ENCODE measurements around the gene OR4C45.

The OR4C45 gene

GRCh38 chr11:50070389-50070788, 37.7 kb downstream of the OR4C45 start:
- TF ChIP-seq POLR2A (IDR thresholded peaks at IDR 0.05; ENCODE audit: extremely low read depth, insufficient read length), result no peak
- TF ChIP-seq, protein P1, sequence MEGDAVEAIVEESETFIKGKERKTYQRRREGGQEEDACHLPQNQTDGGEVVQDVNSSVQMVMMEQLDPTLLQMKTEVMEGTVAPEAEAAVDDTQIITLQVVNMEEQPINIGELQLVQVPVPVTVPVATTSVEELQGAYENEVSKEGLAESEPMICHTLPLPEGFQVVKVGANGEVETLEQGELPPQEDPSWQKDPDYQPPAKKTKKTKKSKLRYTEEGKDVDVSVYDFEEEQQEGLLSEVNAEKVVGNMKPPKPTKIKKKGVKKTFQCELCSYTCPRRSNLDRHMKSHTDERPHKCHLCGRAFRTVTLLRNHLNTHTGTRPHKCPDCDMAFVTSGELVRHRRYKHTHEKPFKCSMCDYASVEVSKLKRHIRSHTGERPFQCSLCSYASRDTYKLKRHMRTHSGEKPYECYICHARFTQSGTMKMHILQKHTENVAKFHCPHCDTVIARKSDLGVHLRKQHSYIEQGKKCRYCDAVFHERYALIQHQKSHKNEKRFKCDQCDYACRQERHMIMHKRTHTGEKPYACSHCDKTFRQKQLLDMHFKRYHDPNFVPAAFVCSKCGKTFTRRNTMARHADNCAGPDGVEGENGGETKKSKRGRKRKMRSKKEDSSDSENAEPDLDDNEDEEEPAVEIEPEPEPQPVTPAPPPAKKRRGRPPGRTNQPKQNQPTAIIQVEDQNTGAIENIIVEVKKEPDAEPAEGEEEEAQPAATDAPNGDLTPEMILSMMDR (IDR thresholded peaks at IDR 0.05; ENCODE audit: low read depth, low read length), result no peak
- TF ChIP-seq MAX (IDR thresholded peaks at IDR 0.05; ENCODE audit: low read depth, low read length), result no peak
- no peak for TF ChIP-seq MYC (IDR thresholded peaks at IDR 0.05; ENCODE audit: low read depth, low read length)
- no peak overlapping the region for H3K4me3 ChIP-seq (ENCODE audit: low read depth, low read length)
- DNase-seq (ENCODE audit: low read depth), result no peak

DNA sequence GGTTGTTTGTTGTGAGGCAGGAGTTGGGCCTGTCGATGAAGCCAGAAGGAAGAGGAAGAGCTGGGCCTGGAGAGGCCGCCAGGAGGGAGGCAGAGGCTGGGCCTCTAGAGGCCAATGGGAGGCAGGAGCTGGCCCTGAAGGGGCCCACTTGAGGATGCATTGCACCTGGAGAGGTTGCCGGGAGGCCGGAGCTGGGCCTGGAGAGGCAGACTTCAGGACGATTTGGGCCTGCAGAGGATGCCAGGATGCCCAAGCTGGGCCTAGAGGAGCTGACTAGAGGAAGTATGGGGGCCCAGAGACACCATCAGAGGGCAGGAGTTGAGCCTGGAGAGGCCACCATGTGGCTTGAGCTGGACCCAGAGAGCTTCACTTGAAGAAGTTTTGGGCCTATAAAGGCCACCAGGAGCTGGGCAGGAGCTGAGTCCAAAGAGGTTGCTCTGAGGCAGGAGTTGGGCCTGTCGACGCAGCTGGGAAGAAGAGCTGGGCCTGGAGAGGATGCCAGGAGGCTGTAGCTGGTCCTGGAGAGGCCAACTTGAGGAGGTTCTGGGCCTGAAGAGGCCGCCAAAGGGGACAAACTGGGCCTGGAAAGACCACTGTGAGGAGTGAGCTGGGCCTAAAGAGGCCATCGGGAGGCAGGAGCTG, 39.0 kb downstream of the OR4C45 start:
- TF ChIP-seq, protein P1 (IDR thresholded peaks at IDR 0.05; ENCODE audit: low read depth, low read length), result no peak
- no peak for TF ChIP-seq POLR2A (IDR thresholded peaks at IDR 0.05; ENCODE audit: extremely low read depth, insufficient read length)
- TF ChIP-seq MAX (IDR thresholded peaks at IDR 0.05; ENCODE audit: low read depth, low read length), result no peak
- no peak for TF ChIP-seq MYC (IDR thresholded peaks at IDR 0.05; ENCODE audit: low read depth, low read length)
- DNase-seq (ENCODE audit: low read depth), result no peak
- H3K4me3 ChIP-seq (ENCODE audit: low read depth, low read length), result no peak overlapping the region

DNA sequence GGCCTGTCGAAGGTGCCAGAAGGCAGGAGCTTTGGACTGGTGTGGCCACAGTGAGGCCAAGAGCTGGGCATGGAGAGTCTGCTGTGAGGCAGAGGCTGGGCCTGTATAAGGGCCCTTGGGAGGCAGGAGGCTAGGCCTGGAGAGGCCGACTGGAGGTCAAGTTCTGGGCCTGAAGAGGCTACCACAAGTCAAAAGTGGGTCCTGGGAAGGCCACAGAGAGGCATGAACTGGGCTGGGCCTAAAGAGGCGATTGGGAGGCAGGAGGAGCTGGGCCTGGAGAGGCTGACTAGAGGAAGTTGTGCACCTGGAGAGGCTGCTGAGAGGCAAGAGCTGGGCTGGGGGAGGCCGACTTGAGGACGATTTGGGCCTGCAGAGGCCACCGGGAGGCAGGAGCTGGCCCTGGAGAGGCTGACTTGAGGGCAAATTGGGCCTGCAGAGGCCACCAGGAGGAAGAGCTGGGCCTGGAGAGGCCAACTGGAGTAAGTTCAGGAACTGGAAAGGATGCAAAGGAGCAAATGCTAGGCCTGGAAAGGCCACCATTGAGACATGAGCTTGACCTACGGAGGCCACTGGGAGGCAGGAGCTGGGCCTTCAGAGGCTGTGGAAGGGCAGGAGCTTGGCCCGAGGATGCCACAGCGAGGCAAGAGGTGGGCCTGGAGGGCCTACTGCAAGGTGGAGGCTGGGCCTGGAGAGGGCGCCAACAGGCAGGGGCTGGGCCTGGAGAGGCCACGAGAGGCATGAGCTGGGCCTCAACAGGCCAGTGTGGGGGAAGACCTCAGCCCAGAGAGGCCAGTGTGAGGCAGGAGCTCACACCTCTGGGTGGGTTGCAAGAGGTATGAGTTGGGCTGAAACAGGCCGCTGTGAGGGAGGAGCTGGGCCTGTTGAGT, 39.8 kb downstream of the OR4C45 start:
- TF ChIP-seq POLR2A (IDR thresholded peaks at IDR 0.05; ENCODE audit: extremely low read depth, insufficient read length) (no peak), MYC (IDR thresholded peaks at IDR 0.05; ENCODE audit: low read depth, low read length) (no peak), MAX (IDR thresholded peaks at IDR 0.05; ENCODE audit: low read depth, low read length) (no peak)
- TF ChIP-seq, protein P1 (IDR thresholded peaks at IDR 0.05; ENCODE audit: low read depth, low read length), result no peak
- DNase-seq (ENCODE audit: low read depth), result no peak
- H3K4me3 ChIP-seq (ENCODE audit: low read depth, low read length), result no peak overlapping the region

- no peak for DNase-seq (ENCODE audit: low read depth)
- no peak overlapping the region for H3K4me3 ChIP-seq (ENCODE audit: low read depth, low read length)
- TF ChIP-seq MAX (IDR thresholded peaks at IDR 0.05; ENCODE audit: low read depth, low read length), result no peak
- TF ChIP-seq, protein P1 (IDR thresholded peaks at IDR 0.05; ENCODE audit: low read depth, low read length), result no peak
- TF ChIP-seq POLR2A (IDR thresholded peaks at IDR 0.05; ENCODE audit: extremely low read depth, insufficient read length), result no peak
- TF ChIP-seq MYC (IDR thresholded peaks at IDR 0.05; ENCODE audit: low read depth, low read length), result no peak
These were observed 40.7 kb downstream of the OR4C45 start for GRCh38 chr11:50073113-50074105.

GRCh38 chr11:50074161-50074560, 41.5 kb downstream of the OR4C45 start:
- DNase-seq (ENCODE audit: low read depth), result no peak
- no peak overlapping the region for H3K4me3 ChIP-seq (ENCODE audit: low read depth, low read length)
- TF ChIP-seq, protein P1 (IDR thresholded peaks at IDR 0.05; ENCODE audit: low read depth, low read length), result no peak
- TF ChIP-seq MYC (IDR thresholded peaks at IDR 0.05; ENCODE audit: low read depth, low read length) (no peak), MAX (IDR thresholded peaks at IDR 0.05; ENCODE audit: low read depth, low read length) (no peak), POLR2A (IDR thresholded peaks at IDR 0.05; ENCODE audit: extremely low read depth, insufficient read length) (no peak)
